Right atrium auricular region (tissue), 2 donors: ENCODE results near the gene COMP. TPM values are rescaled to one million over a fixed set of nuclear protein-coding genes. Genes with fewer than 3 reads are reported as not detected.

Source experiments
- DNase-seq: peaks from one replicate; pipeline ENCODE4 v3.0.0-alpha.2; 2019; ENCODE audit warnings: low spot score
- H3K27ac ChIP-seq, 2 donors: fragments of 200-600 bp; sonication (generic); 1 replicate in 1 of 2; 2 replicates in 1 of 2; pipeline ENCODE4 v1.5.1; 2016 to 2019
- H3K27me3 ChIP-seq, 2 donors: fragments of 200-600 bp; sonication (generic); one replicate each; pipeline versions ENCODE4 v1.5.1 to v1.6.0; 2017 to 2019
- H3K36me3 ChIP-seq: fragments of 200-600 bp; sonication (generic); one replicate; pipeline ENCODE4 v1.5.1; 2016
- H3K4me1 ChIP-seq, 2 donors: fragments of 200-600 bp; sonication (generic); one replicate each; pipeline versions ENCODE4 v1.5.1 to v1.6.0; 2017 to 2019
- H3K4me3 ChIP-seq, 2 donors: fragments of 200-600 bp; sonication (generic); 1 replicate in 1 of 2; 2 replicates in 1 of 2; pipeline ENCODE4 v1.5.1; 2017 to 2019; ENCODE audit warnings: mild to moderate bottlenecking in 1 of 2, moderate library complexity in 1 of 2
- H3K9me3 ChIP-seq, 2 donors: fragments of 200-600 bp; sonication (generic); one replicate each; pipeline ENCODE4 v1.5.1; 2019
- total RNA-seq, 2 donors: library from RNA; depleted of rRNA; stranded (reverse); fragments of >200 nt; gene quantifications; one replicate each; pipeline ENCODE4 v1.1.0, GENCODE V29; 2016
- TF ChIP-seq, protein P1 (sequence below), 2 donors: fragments of 200-600 bp; sonication (generic); IDR thresholded peaks; one replicate each; pipeline ENCODE4 v1.5.1; 2019; ENCODE audit warnings: antibody characterized with exemption in 2 of 2

COMP gene
- total RNA-seq, 2 donors from 2014 or later: 7.8 to 12.5 TPM

DNA sequence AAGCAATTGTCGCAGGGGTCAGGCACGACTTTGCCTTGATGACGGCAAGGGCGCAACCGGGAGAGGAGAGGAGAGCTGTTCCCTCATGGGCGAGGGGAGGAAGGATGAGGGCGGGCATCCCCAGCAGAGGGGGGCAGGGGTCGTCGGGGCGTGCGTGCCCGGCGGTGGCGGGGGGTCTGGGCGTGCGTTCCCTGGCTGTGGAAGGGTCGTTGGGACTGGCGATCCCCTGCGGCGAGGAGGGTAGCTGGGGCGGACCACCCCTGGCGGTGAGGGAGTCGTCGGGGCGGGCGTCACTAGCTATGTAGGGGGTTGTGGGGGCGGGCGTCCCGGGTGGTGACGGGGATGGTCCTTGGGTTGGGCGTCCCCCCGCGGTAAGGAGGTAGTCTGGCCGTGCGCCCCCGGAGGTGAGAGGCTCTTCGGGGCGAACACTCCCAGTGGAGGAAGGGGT, 1.7 kb downstream of the COMP start:
- Histone ChIP-seq H3K9me3 (no peaks in the 10 kb centered on the region), H3K36me3 (no peaks in the 10 kb centered on the region), H3K4me3 (peak overlapping the region in 1 of 2 donors; percentile 41), H3K4me1 (peaks cover 0 to 59% of the 10 kb centered on the region in 2 donors), H3K27ac (no peak overlapping the region), H3K27me3 (peaks cover 41 to 46% of the 10 kb centered on the region in 2 donors)
- TF ChIP-seq, protein P1, sequence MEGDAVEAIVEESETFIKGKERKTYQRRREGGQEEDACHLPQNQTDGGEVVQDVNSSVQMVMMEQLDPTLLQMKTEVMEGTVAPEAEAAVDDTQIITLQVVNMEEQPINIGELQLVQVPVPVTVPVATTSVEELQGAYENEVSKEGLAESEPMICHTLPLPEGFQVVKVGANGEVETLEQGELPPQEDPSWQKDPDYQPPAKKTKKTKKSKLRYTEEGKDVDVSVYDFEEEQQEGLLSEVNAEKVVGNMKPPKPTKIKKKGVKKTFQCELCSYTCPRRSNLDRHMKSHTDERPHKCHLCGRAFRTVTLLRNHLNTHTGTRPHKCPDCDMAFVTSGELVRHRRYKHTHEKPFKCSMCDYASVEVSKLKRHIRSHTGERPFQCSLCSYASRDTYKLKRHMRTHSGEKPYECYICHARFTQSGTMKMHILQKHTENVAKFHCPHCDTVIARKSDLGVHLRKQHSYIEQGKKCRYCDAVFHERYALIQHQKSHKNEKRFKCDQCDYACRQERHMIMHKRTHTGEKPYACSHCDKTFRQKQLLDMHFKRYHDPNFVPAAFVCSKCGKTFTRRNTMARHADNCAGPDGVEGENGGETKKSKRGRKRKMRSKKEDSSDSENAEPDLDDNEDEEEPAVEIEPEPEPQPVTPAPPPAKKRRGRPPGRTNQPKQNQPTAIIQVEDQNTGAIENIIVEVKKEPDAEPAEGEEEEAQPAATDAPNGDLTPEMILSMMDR (IDR thresholded peaks at IDR 0.05): no peak
- no peak for DNase-seq

DNA sequence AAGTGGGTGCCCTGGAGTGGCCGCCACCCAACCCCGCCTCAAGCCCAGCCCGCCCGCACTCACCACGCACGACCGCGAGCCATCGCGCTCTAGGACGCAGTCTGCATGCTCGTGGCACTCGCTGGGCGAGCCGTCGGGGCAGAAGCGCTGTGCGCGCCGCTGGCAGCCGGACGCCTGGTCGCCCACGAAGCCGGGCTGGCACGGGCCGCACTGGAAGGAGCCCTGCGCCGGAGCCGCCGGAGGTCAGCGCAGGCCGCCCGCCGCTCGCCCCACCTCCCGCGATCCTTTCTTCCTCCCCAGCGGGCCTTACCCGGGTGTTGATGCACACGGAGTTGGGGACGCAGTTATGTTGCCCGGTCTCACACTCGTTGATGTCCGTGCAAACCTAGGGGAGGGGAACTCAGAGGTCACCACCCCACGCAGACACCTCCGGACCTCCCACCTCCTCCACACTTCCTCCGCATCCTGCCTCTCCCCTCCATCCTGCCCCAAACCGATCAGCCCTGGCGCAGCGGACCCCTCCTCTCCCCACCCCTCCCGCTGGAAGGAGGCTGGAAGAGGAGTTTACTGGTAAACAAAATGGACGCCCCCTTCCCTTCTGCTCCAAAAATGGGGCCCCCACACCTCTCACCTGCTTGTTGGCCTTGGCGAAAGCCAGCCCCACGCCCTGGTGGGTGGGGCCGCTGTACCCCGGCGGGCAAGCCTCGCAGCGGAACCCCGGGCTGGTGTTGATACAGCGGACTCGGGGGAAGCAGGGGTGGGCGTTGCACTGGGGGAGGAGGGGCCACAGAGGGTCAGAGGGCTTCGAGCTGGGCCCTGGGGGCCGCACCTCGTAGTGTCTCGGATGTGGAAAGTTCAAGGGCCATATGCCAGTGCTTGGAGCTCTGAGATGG, 2.3 kb downstream of the COMP start:
- no peaks in the 10 kb centered on the region for H3K9me3 ChIP-seq
- peaks cover 41 to 46% of the 10 kb centered on the region in 2 donors for H3K27me3 ChIP-seq
- H3K4me3 ChIP-seq: peak overlapping the region in 1 of 2 donors; percentile 41
- no peak for DNase-seq
- H3K27ac ChIP-seq: no peak overlapping the region
- no peaks in the 10 kb centered on the region for H3K36me3 ChIP-seq
- H3K4me1 ChIP-seq: peaks cover 0 to 59% of the 10 kb centered on the region in 2 donors
- TF ChIP-seq, protein P1 (IDR thresholded peaks at IDR 0.05): no peak

DNA sequence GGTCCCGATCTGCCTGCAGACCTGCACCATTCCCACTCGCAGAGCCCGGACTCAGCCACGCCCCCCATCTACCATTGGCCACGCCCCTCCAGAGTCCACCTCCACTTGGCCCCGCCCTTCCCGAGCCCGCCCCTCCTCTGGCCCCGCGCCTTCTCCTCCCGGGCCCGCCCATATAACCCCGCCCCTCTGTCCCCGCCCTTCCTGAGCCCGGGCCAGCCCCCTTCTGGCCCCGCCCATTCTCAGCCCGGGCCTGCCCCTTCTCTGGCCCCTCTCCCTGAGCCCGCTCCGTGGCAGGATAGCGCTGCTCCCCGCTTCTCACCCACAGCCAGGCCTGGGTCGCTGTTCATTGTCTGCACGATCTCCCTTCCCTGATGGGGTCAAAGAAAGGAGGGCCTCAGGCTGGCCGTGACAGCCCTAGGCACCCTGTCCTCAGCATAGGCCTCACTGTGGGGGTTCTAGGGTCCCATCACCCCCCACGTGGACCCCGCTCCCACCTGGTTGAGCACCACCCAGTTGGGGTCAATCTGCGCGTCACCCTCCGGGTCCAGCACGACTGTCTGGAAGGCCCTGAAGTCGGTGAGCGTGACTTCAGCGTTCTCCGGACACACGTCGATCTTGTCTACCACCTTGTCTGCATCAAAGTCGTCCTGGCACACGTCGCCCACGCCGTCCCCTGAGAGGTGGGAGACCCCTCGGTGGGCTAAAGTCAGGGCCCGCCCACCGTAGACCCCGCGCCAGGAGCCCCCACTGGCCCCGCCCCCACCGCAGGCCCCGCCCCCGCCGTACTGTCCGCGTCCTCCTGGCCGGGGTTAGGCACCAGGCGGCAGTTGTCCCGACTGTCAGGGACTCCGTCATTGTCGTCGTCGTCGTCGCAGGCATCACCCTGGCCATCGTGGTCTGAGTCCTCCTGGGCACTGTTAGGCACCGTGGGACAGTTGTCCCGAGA, 5.7 kb downstream of the COMP start:
- Histone ChIP-seq H3K4me3 (peak overlapping the region; percentile 2 to 25), H3K27me3 (peaks cover 31% of the 10 kb centered on the region in 2 donors), H3K4me1 (peaks cover 0 to 49% of the 10 kb centered on the region in 2 donors), H3K36me3 (no peaks in the 10 kb centered on the region), H3K9me3 (no peaks in the 10 kb centered on the region), H3K27ac (no peak overlapping the region)
- peak; percentile 75 for DNase-seq
- TF ChIP-seq, protein P1 (IDR thresholded peaks at IDR 0.05): no peak

DNA sequence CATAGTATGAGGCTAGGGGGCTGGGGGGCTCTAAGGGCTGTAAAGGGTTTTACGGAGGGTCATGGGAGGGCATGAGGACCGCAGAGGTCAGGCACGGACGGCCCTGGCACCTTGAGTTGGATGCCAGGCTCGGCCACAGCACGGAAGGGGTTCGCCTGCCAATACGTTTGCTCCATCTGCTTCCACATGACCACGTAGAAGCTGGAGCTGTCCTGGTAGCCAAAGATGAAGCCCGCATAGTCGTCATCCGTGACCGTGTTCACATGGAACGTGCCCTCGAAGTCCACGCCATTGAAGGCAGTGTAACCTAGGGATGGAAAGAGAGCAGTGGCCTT, 6.4 kb downstream of the COMP start:
- no peaks in the 10 kb centered on the region for H3K36me3 ChIP-seq
- TF ChIP-seq, protein P1 (IDR thresholded peaks at IDR 0.05): no peak
- no peak overlapping the region for H3K27ac ChIP-seq

DNA sequence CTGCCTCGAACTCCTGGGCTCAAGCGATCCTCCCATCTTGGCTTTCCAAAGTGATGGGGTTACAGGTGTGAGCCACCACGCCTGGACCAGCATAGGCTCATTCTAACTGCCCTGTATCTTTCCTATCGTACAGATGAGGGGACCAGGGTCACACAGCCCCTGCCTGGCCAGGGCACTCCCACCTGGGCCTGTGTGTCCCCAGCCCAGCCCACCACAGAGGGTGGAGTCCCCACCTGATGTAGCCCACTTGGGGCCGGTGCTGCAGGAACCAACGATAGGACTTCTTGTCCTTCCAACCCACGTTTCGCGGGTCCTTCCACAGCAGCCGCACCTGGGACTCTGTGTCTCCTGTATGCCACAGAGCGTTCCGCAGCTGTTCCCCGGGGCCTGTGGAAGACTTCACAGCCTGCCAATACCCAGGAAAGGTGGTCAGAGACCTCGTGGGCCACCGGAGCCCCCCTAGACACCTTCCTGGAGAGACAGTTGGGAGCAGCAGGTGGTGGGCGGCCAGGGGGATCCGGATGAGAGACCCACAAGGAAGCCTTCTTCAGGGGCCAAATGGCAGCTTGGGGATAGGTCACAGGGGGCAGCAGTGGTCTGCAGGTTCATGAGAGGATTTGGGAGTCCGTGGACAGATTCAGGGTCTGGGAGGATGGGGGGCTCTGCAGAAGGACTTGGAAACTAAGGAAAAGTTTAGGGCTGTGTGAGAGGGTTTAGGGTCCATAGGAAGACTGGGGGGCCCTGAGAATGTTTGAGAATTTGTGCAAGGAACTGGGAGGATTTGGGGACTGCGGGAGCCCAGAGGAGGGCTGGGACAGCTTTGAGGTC, 6.9 kb downstream of the COMP start:
- Histone ChIP-seq H3K27ac (no peak overlapping the region), H3K9me3 (no peaks in the 10 kb centered on the region), H3K4me1 (peaks cover 0 to 37% of the 10 kb centered on the region in 2 donors), H3K36me3 (no peaks in the 10 kb centered on the region), H3K27me3 (peaks cover 18 to 21% of the 10 kb centered on the region in 2 donors), H3K4me3 (no peak overlapping the region)
- DNase-seq: no peak
- TF ChIP-seq, protein P1 (IDR thresholded peaks at IDR 0.05): no peak

More for the DNA sequence above, 6.4 kb downstream of the COMP start:
- DNase-seq: no peak
- H3K4me3 ChIP-seq: no peak overlapping the region
- H3K9me3 ChIP-seq: no peaks in the 10 kb centered on the region
- peaks cover 0 to 42% of the 10 kb centered on the region in 2 donors for H3K4me1 ChIP-seq
- peaks cover 24 to 27% of the 10 kb centered on the region in 2 donors for H3K27me3 ChIP-seq
